Retinal pigment epithelial cell (primary cell): Measurements from ENCODE around the gene TRIM5.

Experiments
- DNase-seq: peaks from one replicate; pipeline ENCODE4 v3.0.0-alpha.2; 2010; ENCODE audit warnings: low read depth
- H3K4me3 ChIP-seq: 2 replicates; pipeline ENCODE4 v1.5.1; 2011; ENCODE audit warnings: mild to moderate bottlenecking, low read length, control low read depth, moderate library complexity
- TF ChIP-seq, protein P1 (sequence below): conservative IDR thresholded peaks from 2 replicates; pipeline ENCODE4 v1.5.1; 2011; ENCODE audit warnings: low read depth, low read length, control low read depth, inconsistent platforms

Gene TRIM5

GRCh38 chr11:5712507-5712906 lies 27.6 kb upstream of the TRIM5 start:
- DNase-seq: no peak
- no peak overlapping the region for H3K4me3 ChIP-seq
- TF ChIP-seq, protein P1, sequence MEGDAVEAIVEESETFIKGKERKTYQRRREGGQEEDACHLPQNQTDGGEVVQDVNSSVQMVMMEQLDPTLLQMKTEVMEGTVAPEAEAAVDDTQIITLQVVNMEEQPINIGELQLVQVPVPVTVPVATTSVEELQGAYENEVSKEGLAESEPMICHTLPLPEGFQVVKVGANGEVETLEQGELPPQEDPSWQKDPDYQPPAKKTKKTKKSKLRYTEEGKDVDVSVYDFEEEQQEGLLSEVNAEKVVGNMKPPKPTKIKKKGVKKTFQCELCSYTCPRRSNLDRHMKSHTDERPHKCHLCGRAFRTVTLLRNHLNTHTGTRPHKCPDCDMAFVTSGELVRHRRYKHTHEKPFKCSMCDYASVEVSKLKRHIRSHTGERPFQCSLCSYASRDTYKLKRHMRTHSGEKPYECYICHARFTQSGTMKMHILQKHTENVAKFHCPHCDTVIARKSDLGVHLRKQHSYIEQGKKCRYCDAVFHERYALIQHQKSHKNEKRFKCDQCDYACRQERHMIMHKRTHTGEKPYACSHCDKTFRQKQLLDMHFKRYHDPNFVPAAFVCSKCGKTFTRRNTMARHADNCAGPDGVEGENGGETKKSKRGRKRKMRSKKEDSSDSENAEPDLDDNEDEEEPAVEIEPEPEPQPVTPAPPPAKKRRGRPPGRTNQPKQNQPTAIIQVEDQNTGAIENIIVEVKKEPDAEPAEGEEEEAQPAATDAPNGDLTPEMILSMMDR: peak; percentile 55

DNA sequence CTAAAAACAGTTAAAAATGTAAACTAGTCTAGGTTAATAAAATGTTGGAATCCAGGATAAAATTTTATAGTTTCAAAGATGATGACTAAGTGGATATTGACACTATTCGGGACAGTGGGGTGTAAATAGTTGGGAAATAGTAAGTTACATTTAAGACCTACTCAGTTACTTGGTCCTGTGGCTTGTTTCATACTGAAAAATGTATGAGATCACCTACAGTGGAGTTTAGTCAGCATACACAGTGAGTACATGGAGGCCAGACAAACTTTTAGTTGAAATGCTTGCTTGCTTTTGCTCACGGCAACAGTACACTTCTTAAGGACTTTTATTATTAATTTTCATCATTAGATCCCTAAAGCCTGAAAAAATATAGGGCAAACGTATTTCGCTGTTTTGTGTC lies 20.8 kb upstream of the TRIM5 start:
- DNase-seq: no peak
- no peak overlapping the region for H3K4me3 ChIP-seq
- TF ChIP-seq, protein P1: no peak

DNA sequence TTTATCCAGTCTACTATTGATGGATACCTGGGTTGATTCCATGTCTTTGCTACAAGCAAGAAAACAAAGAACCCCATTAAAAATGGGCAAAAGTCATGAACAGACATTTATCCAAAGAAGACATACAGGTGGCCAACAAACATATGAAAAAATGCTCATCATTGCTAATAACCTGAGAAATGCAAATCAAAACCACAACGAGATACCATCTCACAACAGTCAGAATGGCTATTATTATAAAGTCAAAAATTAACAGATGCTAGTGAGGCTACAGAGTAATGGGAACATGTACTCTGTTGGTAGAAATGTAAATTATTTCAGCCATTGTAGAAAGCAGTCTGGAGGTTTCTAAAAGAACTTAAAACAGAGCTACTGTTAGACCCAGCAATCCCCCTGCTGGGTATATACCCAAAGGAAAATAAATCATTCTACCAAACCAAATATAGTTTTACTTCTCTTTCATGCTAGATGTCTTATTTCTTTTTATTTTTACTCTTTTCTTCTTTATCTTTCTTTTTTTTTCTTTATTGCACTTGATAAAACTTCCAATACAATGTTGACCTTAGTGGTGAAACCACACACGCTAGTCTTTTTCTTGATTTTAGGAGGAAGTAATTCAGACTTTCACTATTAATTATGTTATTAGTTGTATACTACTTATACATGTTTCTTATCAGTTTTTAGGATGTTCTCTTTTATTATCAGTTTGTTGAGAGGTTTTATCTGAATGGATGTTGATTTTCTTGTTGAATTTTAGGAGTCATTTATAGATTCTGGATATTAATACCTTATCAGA lies 19.1 kb upstream of the TRIM5 start:
- no peak for DNase-seq
- no peak overlapping the region for H3K4me3 ChIP-seq
- TF ChIP-seq, protein P1: no peak

- no peak for DNase-seq
- H3K4me3 ChIP-seq: no peak overlapping the region
- TF ChIP-seq, protein P1: no peak
Observed at GRCh38 chr11:5701055-5701577, 16.2 kb upstream of the TRIM5 start.

GRCh38 chr11:5700421-5701054 lies 15.7 kb upstream of the TRIM5 start:
- no peak overlapping the region for H3K4me3 ChIP-seq
- no peak for DNase-seq
- TF ChIP-seq, protein P1: no peak

DNA sequence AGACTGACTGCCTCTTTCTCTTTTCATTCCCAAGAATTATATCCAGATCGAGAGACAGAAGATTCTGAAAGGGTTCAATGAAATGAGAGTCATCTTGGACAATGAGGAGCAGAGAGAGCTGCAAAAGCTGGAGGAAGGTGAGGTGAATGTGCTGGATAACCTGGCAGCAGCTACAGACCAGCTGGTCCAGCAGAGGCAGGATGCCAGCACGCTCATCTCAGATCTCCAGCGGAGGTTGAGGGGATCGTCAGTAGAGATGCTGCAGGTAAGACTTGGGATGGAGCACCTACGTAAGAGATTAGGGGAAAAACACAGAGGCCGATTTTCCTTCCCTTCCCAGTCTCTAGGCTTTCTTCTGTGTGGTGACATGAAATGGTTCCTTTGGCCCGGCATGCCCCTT lies 13.4 kb upstream of the TRIM5 start:
- TF ChIP-seq, protein P1: no peak
- no peak overlapping the region for H3K4me3 ChIP-seq
- no peak for DNase-seq
